Loucy (cell line): ENCODE data around the gene GLP2R.

Experiments used
- H2AFZ ChIP-seq: fragments of 200-600 bp; sonication (generic); 2 replicates; pipeline ENCODE4 v1.6.0; 2016; ENCODE audit warnings: antibody characterized with exemption, mild to moderate bottlenecking, low read length, moderate library complexity
- H3F3A ChIP-seq: fragments of 200-600 bp; 2 replicates; pipeline ENCODE4 v1.6.0; 2016; ENCODE audit warnings: antibody characterized with exemption, low read depth, mild to moderate bottlenecking
- H3K27me3 ChIP-seq: fragments of 200-600 bp; sonication (generic); 2 replicates; pipeline ENCODE4 v1.6.1; 2014; ENCODE audit warnings: low read length, mild to moderate bottlenecking; ENCODE audit not compliant: insufficient read depth, poor library complexity, severe bottlenecking
- H3K36me3 ChIP-seq: fragments of 200-600 bp; sonication (generic); 2 replicates; pipeline ENCODE4 v1.6.1; 2016; ENCODE audit warnings: low read length; ENCODE audit not compliant: insufficient read depth
- H3K4me1 ChIP-seq: fragments of 200-600 bp; sonication (generic); 2 replicates; pipeline ENCODE4 v1.5.1; 2014; ENCODE audit warnings: low read length, mild to moderate bottlenecking; ENCODE audit not compliant: insufficient read depth, poor library complexity, severe bottlenecking
- H3K4me2 ChIP-seq: fragments of 200-600 bp; sonication (generic); 2 replicates; pipeline ENCODE4 v1.6.0; 2014; ENCODE audit warnings: antibody characterized with exemption, low read length, low read depth, mild to moderate bottlenecking; ENCODE audit not compliant: poor library complexity, severe bottlenecking
- H3K4me3 ChIP-seq: fragments of 200-600 bp; sonication (generic); 2 replicates; pipeline ENCODE4 v1.5.1; 2014; ENCODE audit warnings: low read length, mild to moderate bottlenecking, mixed read lengths; ENCODE audit not compliant: poor library complexity, severe bottlenecking
- H3K79me2 ChIP-seq: fragments of 200-600 bp; sonication (generic); 2 replicates; pipeline ENCODE4 v1.6.1; 2014; ENCODE audit warnings: low read length; ENCODE audit not compliant: insufficient read depth
- H3K9ac ChIP-seq: fragments of 200-600 bp; sonication (generic); 2 replicates; pipeline ENCODE4 v1.6.0; 2014; ENCODE audit warnings: mild to moderate bottlenecking, low read depth, low read length, moderate library complexity; ENCODE audit not compliant: poor library complexity, severe bottlenecking
- H3K9me2 ChIP-seq: fragments of 200-600 bp; sonication (generic); replicated peaks from 2 replicates; pipeline ENCODE4 v1.6.1; 2016; ENCODE audit warnings: low read depth, low read length, mixed read lengths
- H3K9me3 ChIP-seq: fragments of 200-600 bp; sonication (generic); 2 replicates; pipeline ENCODE4 v1.6.1; 2014; ENCODE audit warnings: mild to moderate bottlenecking, antibody characterized with exemption, low read length, low read depth; ENCODE audit not compliant: insufficient read depth
- H4K20me1 ChIP-seq: fragments of 200-600 bp; sonication (generic); 2 replicates; pipeline ENCODE4 v1.6.0; 2014; ENCODE audit warnings: antibody characterized with exemption, low read length, mild to moderate bottlenecking; ENCODE audit not compliant: insufficient read depth, poor library complexity, severe bottlenecking
- CTCF ChIP-seq: fragments of 200-600 bp; sonication (generic); conservative IDR thresholded peaks from 2 replicates; pipeline ENCODE4 v1.5.1; 2014; ENCODE audit warnings: mild to moderate bottlenecking, antibody characterized with exemption, low read length
- EZH2phosphoT487 ChIP-seq: fragments of 200-600 bp; IDR thresholded peaks from 2 replicates; pipeline ENCODE4 v1.6.1; 2018; ENCODE audit warnings: antibody characterized with exemption, mild to moderate bottlenecking, moderate library complexity, borderline replicate concordance

GLP2R gene

GRCh38 chr17:9806699-9807098 lies 19.0 kb upstream of the GLP2R start:
- no peaks in the 10 kb centered on the region for H3K9me3 ChIP-seq
- no peak overlapping the region for H3K4me3 ChIP-seq
- H3K36me3 ChIP-seq: no peaks in the 10 kb centered on the region
- no peak overlapping the region for H2AFZ ChIP-seq
- no peaks in the 10 kb centered on the region for H3K9me2 ChIP-seq
- no peaks in the 10 kb centered on the region for H3K79me2 ChIP-seq
- TF ChIP-seq EZH2phosphoT487 (no peak), CTCF (no peak)
- H3K27me3 ChIP-seq: no peaks in the 10 kb centered on the region
- H3K4me2 ChIP-seq: no peak overlapping the region
- H4K20me1 ChIP-seq: no peaks in the 10 kb centered on the region
- no peaks in the 10 kb centered on the region for H3K4me1 ChIP-seq
- no peaks in the 10 kb centered on the region for H3F3A ChIP-seq
- H3K9ac ChIP-seq: no peak overlapping the region

GRCh38 chr17:9809409-9809808 lies 16.3 kb upstream of the GLP2R start:
- H3K4me3 ChIP-seq: no peak overlapping the region
- no peak for TF ChIP-seq CTCF
- no peak for TF ChIP-seq EZH2phosphoT487
- no peak overlapping the region for H2AFZ ChIP-seq
- no peaks in the 10 kb centered on the region for H3K9me3 ChIP-seq
- no peaks in the 10 kb centered on the region for H4K20me1 ChIP-seq
- H3K79me2 ChIP-seq: no peaks in the 10 kb centered on the region
- H3K4me2 ChIP-seq: no peak overlapping the region
- no peaks in the 10 kb centered on the region for H3K4me1 ChIP-seq
- no peaks in the 10 kb centered on the region for H3K36me3 ChIP-seq
- H3K9ac ChIP-seq: no peak overlapping the region
- H3K27me3 ChIP-seq: no peaks in the 10 kb centered on the region
- no peaks in the 10 kb centered on the region for H3K9me2 ChIP-seq
- H3F3A ChIP-seq: no peaks in the 10 kb centered on the region

GRCh38 chr17:9810100-9810949 lies 15.4 kb upstream of the GLP2R start:
- no peak overlapping the region for H3K9ac ChIP-seq
- H3K9me3 ChIP-seq: no peaks in the 10 kb centered on the region
- no peaks in the 10 kb centered on the region for H3F3A ChIP-seq
- no peaks in the 10 kb centered on the region for H3K79me2 ChIP-seq
- H3K9me2 ChIP-seq: no peaks in the 10 kb centered on the region
- no peak for TF ChIP-seq CTCF
- TF ChIP-seq EZH2phosphoT487: no peak
- no peak overlapping the region for H3K4me3 ChIP-seq
- H3K4me1 ChIP-seq: no peaks in the 10 kb centered on the region
- no peak overlapping the region for H3K4me2 ChIP-seq
- no peak overlapping the region for H2AFZ ChIP-seq
- no peaks in the 10 kb centered on the region for H3K27me3 ChIP-seq
- H3K36me3 ChIP-seq: no peaks in the 10 kb centered on the region
- H4K20me1 ChIP-seq: no peaks in the 10 kb centered on the region
